Trophoblast cell (in vitro differentiated cells and primary cell): ENCODE measurements around the gene DYRK1A.

Source experiments
- DNase-seq, 2 donors: peaks; one replicate each; pipeline ENCODE4 v3.0.0-alpha.2; 2016
- H2AFZ ChIP-seq: 2 replicates; pipeline ENCODE4 v1.6.1; 2013; ENCODE audit warnings: low read length, moderate library complexity, mild to moderate bottlenecking; ENCODE audit not compliant: insufficient read depth, poor library complexity
- H2AK5ac ChIP-seq: 2 replicates; pipeline ENCODE4 v1.6.1; 2013; ENCODE audit warnings: mild to moderate bottlenecking, low read length
- H2BK120ac ChIP-seq: 2 replicates; pipeline ENCODE4 v1.6.1; 2013; ENCODE audit warnings: low read length, mild to moderate bottlenecking, moderate library complexity; ENCODE audit not compliant: insufficient read depth, poor library complexity
- H2BK12ac ChIP-seq: 2 replicates; pipeline ENCODE4 v1.6.1; 2013; ENCODE audit warnings: mild to moderate bottlenecking, low read length, moderate library complexity
- H2BK5ac ChIP-seq: 2 replicates; pipeline ENCODE4 v1.6.1; 2013; ENCODE audit warnings: low read length, low read depth, moderate library complexity, mild to moderate bottlenecking; ENCODE audit not compliant: poor library complexity
- H3K14ac ChIP-seq: 2 replicates; pipeline ENCODE4 v1.6.1; 2013; ENCODE audit warnings: mild to moderate bottlenecking, low read length
- H3K18ac ChIP-seq: 2 replicates; pipeline ENCODE4 v1.6.1; 2013; ENCODE audit warnings: mild to moderate bottlenecking, low read length
- H3K23ac ChIP-seq: 2 replicates; pipeline ENCODE4 v1.6.1; 2013; ENCODE audit warnings: low read length
- H3K27ac ChIP-seq: 2 replicates; pipeline ENCODE4 v1.5.1; 2013; ENCODE audit warnings: low read depth, mild to moderate bottlenecking, inconsistent platforms, low read length, moderate library complexity
- H3K27me3 ChIP-seq: 2 replicates; pipeline ENCODE4 v1.6.1; 2013; ENCODE audit warnings: inconsistent platforms, mild to moderate bottlenecking, low read length, moderate library complexity; ENCODE audit not compliant: insufficient read depth
- H3K36me3 ChIP-seq, 2 experiments: 1 replicate in 1 of 2; 2 replicates in 1 of 2; pipeline ENCODE4 v1.6.1; 2013; ENCODE audit warnings: low read length in 2 of 2, mild to moderate bottlenecking in 2 of 2, moderate library complexity in 1 of 2; ENCODE audit not compliant: insufficient read depth in 2 of 2, control insufficient read depth in 1 of 2
- H3K4ac ChIP-seq: 2 replicates; pipeline ENCODE4 v1.6.1; 2013; ENCODE audit warnings: low read depth, mild to moderate bottlenecking, low read length, moderate library complexity
- H3K4me1 ChIP-seq, 2 experiments: 1 replicate in 1 of 2; 2 replicates in 1 of 2; pipeline ENCODE4 v1.6.1; 2013; ENCODE audit warnings: low read length in 2 of 2, mild to moderate bottlenecking in 2 of 2, moderate library complexity in 1 of 2; ENCODE audit not compliant: insufficient read depth in 2 of 2, control insufficient read depth in 1 of 2
- H3K4me2 ChIP-seq: 2 replicates; pipeline ENCODE4 v1.6.1; 2013; ENCODE audit warnings: inconsistent platforms, mild to moderate bottlenecking, low read length, moderate library complexity
- H3K4me3 ChIP-seq: 2 replicates; pipeline ENCODE4 v1.5.1; 2013; ENCODE audit warnings: mild to moderate bottlenecking, low read depth, low read length, inconsistent platforms
- H3K79me1 ChIP-seq: one replicate; pipeline ENCODE4 v1.6.1; 2013; ENCODE audit warnings: low read length
- H3K79me2 ChIP-seq: 2 replicates; pipeline ENCODE4 v1.6.1; 2013; ENCODE audit warnings: low read length, mild to moderate bottlenecking; ENCODE audit not compliant: control insufficient read depth, insufficient read depth, poor library complexity
- H3K9ac ChIP-seq: 2 replicates; pipeline ENCODE4 v1.6.1; 2013; ENCODE audit warnings: mild to moderate bottlenecking, low read length
- H3K9me3 ChIP-seq: 2 replicates; pipeline ENCODE4 v1.6.1; 2013; ENCODE audit warnings: low read depth, mild to moderate bottlenecking, control low read depth, inconsistent platforms, low read length; ENCODE audit not compliant: insufficient read depth
- H4K12ac ChIP-seq: 2 replicates; pipeline ENCODE4 v1.6.1; 2013; ENCODE audit warnings: low read depth, mild to moderate bottlenecking, low read length, moderate library complexity
- H4K8ac ChIP-seq: 2 replicates; pipeline ENCODE4 v1.6.1; 2013; ENCODE audit warnings: low read depth, mild to moderate bottlenecking, low read length, moderate library complexity
- H4K91ac ChIP-seq: one replicate; pipeline ENCODE4 v1.6.1; 2013; ENCODE audit warnings: low read depth, mild to moderate bottlenecking, low read length, moderate library complexity
- whole genome bisulfite sequencing: extraction: QIAGEN DNeasy Blood & Tissue Kit; methylation state at CpG from one replicate; pipeline ENCODE4 v1.1.7; 2013; ENCODE audit warnings: missing lambda C conversion rate; ENCODE audit not compliant: insufficient read length, insufficient coverage; ENCODE audit errors: extremely low coverage; 5-methylcytosine and 5-hydroxymethylcytosine counted together

Gene DYRK1A

GRCh38 chr21:37383086-37383485 lies 16.5 kb downstream of the DYRK1A start:
- no peak overlapping the region for H3K4me3 ChIP-seq
- H3K36me3 ChIP-seq = no peaks in the 10 kb centered on the region
- WGBS = no CpG with 5 or more reads among the region's 1 CpG
- no peak overlapping the region for H4K8ac ChIP-seq
- no peak overlapping the region for H4K91ac ChIP-seq
- H3K4me2 ChIP-seq = no peak overlapping the region
- H3K79me2 ChIP-seq = peaks cover 22% of the 10 kb centered on the region
- no peak overlapping the region for H2BK120ac ChIP-seq
- H2BK5ac ChIP-seq = no peak overlapping the region
- H3K9me3 ChIP-seq = peaks cover 1% of the 10 kb centered on the region
- no peak overlapping the region for H4K12ac ChIP-seq
- H3K27ac ChIP-seq = no peak overlapping the region
- peaks cover 2 to 7% of the 10 kb centered on the region in 2 experiments for H3K4me1 ChIP-seq
- H2AFZ ChIP-seq = no peak overlapping the region
- H3K18ac ChIP-seq = no peak overlapping the region
- DNase-seq = no peak
- H2AK5ac ChIP-seq = no peak overlapping the region
- H3K4ac ChIP-seq = peak overlapping the region; percentile 93
- no peaks in the 10 kb centered on the region for H3K27me3 ChIP-seq
- no peaks in the 10 kb centered on the region for H3K79me1 ChIP-seq
- H3K23ac ChIP-seq = no peak overlapping the region
- no peak overlapping the region for H3K9ac ChIP-seq
- H2BK12ac ChIP-seq = no peak overlapping the region
- no peak overlapping the region for H3K14ac ChIP-seq

GRCh38 chr21:37383784-37384311 lies 17.3 kb downstream of the DYRK1A start:
- Histone ChIP-seq H3K9me3 (peaks cover 1% of the 10 kb centered on the region), H3K27me3 (no peaks in the 10 kb centered on the region), H4K12ac (no peak overlapping the region), H2BK5ac (no peak overlapping the region), H2BK120ac (no peak overlapping the region), H3K79me1 (no peaks in the 10 kb centered on the region), H4K91ac (no peak overlapping the region), H3K4me3 (no peak overlapping the region), H3K4ac (peak overlapping the region; percentile 100), H2AFZ (no peak overlapping the region), H3K4me1 (peaks cover 2 to 5% of the 10 kb centered on the region in 2 experiments), H3K36me3 (no peaks in the 10 kb centered on the region), H3K27ac (no peak overlapping the region), H2BK12ac (no peak overlapping the region), H3K4me2 (no peak overlapping the region), H3K14ac (no peak overlapping the region), H2AK5ac (no peak overlapping the region), H4K8ac (no peak overlapping the region), H3K79me2 (peaks cover 18% of the 10 kb centered on the region), H3K18ac (no peak overlapping the region), H3K23ac (no peak overlapping the region), H3K9ac (no peak overlapping the region)
- WGBS = no CpG with 5 or more reads among the region's 1 CpG
- no peak for DNase-seq

- no peak for DNase-seq
- Histone ChIP-seq H2BK12ac (no peak overlapping the region), H3K4me2 (no peak overlapping the region), H3K79me1 (no peaks in the 10 kb centered on the region), H3K4ac (peak overlapping the region; percentile 100), H4K91ac (no peak overlapping the region), H3K4me1 (peaks cover 2 to 4% of the 10 kb centered on the region in 2 experiments), H2AFZ (no peak overlapping the region), H2BK120ac (no peak overlapping the region), H4K12ac (no peak overlapping the region), H3K18ac (no peak overlapping the region), H2AK5ac (no peak overlapping the region), H3K79me2 (peaks cover 16% of the 10 kb centered on the region), H3K23ac (no peak overlapping the region), H3K27ac (no peak overlapping the region), H3K4me3 (no peak overlapping the region), H3K9me3 (peaks cover 1% of the 10 kb centered on the region), H3K36me3 (no peaks in the 10 kb centered on the region), H3K27me3 (no peaks in the 10 kb centered on the region), H4K8ac (no peak overlapping the region), H2BK5ac (no peak overlapping the region), H3K14ac (no peak overlapping the region), H3K9ac (no peak overlapping the region)
- WGBS = no CpG with 5 or more reads among the region's 1 CpG
Measured at GRCh38 chr21:37384416-37384815, 17.8 kb downstream of the DYRK1A start.

GRCh38 chr21:37385179-37385765 lies 18.7 kb downstream of the DYRK1A start:
- H3K18ac ChIP-seq = no peak overlapping the region
- H2AFZ ChIP-seq = no peak overlapping the region
- no peaks in the 10 kb centered on the region for H3K36me3 ChIP-seq
- H3K79me2 ChIP-seq = peaks cover 22% of the 10 kb centered on the region
- no peak overlapping the region for H2BK5ac ChIP-seq
- no peak overlapping the region for H4K8ac ChIP-seq
- no peak overlapping the region for H2BK120ac ChIP-seq
- peaks cover 2 to 4% of the 10 kb centered on the region in 2 experiments for H3K4me1 ChIP-seq
- no peak overlapping the region for H3K4me3 ChIP-seq
- no peak overlapping the region for H2BK12ac ChIP-seq
- peaks cover 1% of the 10 kb centered on the region for H3K9me3 ChIP-seq
- no peak for DNase-seq
- no peak overlapping the region for H4K91ac ChIP-seq
- H3K9ac ChIP-seq = no peak overlapping the region
- peak overlapping the region; percentile 68 for H3K4ac ChIP-seq
- no peak overlapping the region for H3K27ac ChIP-seq
- no peak overlapping the region for H2AK5ac ChIP-seq
- no peak overlapping the region for H3K23ac ChIP-seq
- WGBS = no CpG with 5 or more reads among the region's 5 CpGs
- H3K14ac ChIP-seq = no peak overlapping the region
- H3K27me3 ChIP-seq = no peaks in the 10 kb centered on the region
- H3K79me1 ChIP-seq = no peaks in the 10 kb centered on the region
- H4K12ac ChIP-seq = no peak overlapping the region
- no peak overlapping the region for H3K4me2 ChIP-seq
